Brain microvascular endothelial cell (primary cell): Measurements from ENCODE around the gene NTM.

Source experiments
- DNase-seq: peaks from one replicate; pipeline ENCODE4 v3.0.0-alpha.2; 2020
- H3K27ac ChIP-seq: fragments of 250-450 bp; sonication (Bioruptor Pico); 2 replicates; pipeline ENCODE4 v1.5.1; 2020; ENCODE audit warnings: mild to moderate bottlenecking, moderate library complexity
- H3K27me3 ChIP-seq: fragments of 250-450 bp; sonication (Bioruptor Pico); replicated peaks from 2 replicates; pipeline ENCODE4 v1.5.1; 2020; ENCODE audit warnings: mild to moderate bottlenecking
- H3K36me3 ChIP-seq: fragments of 250-450 bp; sonication (Bioruptor Pico); replicated peaks from 2 replicates; pipeline ENCODE4 v1.5.1; 2020; ENCODE audit warnings: mild to moderate bottlenecking
- H3K4me3 ChIP-seq: 2 replicates; pipeline ENCODE4 v1.5.1; 2011; ENCODE audit warnings: low read depth, mild to moderate bottlenecking, control low read depth, low read length, moderate library complexity
- CTCF ChIP-seq: IDR thresholded peaks from 2 replicates; pipeline ENCODE4 v1.5.1; 2011; ENCODE audit warnings: low read depth, mild to moderate bottlenecking, moderate library complexity, low read length, control low read depth, inconsistent platforms; ENCODE audit errors: missing control alignments
- in situ Hi-C: cut with HindIII; loops from 2 replicates; pipeline ENCODE4 v1.10.0; 2017; ENCODE audit warnings: low sequenced_read_pairs, low pct_ligation_motif_present

Gene NTM

GRCh38 chr11:132052342-132052741 is 681.9 kb downstream of the NTM start:
- in situ Hi-C loops: no loop called here
- Histone ChIP-seq H3K36me3 (no peaks in the 10 kb centered on the region), H3K27me3 (no peaks in the 10 kb centered on the region), H3K27ac (peak overlapping the region; percentile 42), H3K4me3 (no peak overlapping the region)
- TF ChIP-seq CTCF: no peak
- no peak for DNase-seq

DNA sequence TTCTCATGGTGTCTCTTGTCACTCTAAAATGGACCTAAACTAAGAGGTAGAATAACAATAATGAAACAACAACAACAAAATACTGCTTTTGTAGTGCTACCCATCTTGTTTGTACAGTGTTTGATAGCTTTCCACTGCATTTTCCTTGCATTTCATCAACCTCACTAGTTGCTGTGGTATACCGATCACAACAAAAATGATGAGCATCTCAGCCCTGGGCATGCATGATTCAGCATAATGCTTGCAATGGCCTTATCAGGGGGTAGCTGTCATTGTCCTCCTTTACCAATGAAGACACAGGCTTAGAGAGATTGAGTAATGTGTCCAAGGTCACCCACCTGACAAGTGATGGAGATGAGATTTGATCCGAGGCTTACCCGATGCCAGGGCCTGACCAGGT is 682.5 kb downstream of the NTM start:
- Histone ChIP-seq H3K36me3 (no peaks in the 10 kb centered on the region), H3K4me3 (no peak overlapping the region), H3K27me3 (no peaks in the 10 kb centered on the region), H3K27ac (peak overlapping the region; percentile 42)
- DNase-seq: peak; percentile 47
- in situ Hi-C loops: no loop called here
- no peak for TF ChIP-seq CTCF

DNA sequence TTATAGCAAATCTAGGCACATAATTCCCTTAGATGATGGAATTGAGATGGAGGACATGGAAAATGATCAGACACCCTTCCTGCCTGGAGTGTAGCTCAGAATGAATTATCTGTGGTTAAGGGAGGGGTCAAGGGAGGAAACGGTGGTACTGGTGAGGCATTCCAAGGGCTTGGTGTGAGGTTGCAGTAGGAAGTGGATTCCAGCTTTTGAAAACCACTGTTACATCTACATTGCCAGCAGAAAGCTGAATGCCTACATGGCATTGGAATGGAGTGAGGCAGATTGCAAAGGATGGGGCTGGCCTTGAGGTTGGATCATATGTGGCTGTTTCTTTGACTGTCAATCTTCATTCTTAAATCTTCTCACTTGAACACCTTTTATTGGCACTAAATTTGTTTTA is 684.4 kb downstream of the NTM start:
- Histone ChIP-seq H3K27me3 (no peaks in the 10 kb centered on the region), H3K4me3 (no peak overlapping the region), H3K36me3 (no peaks in the 10 kb centered on the region), H3K27ac (peak overlapping the region; percentile 63)
- in situ Hi-C loops: no loop called here
- DNase-seq: peak; percentile 84
- TF ChIP-seq CTCF: no peak

DNA sequence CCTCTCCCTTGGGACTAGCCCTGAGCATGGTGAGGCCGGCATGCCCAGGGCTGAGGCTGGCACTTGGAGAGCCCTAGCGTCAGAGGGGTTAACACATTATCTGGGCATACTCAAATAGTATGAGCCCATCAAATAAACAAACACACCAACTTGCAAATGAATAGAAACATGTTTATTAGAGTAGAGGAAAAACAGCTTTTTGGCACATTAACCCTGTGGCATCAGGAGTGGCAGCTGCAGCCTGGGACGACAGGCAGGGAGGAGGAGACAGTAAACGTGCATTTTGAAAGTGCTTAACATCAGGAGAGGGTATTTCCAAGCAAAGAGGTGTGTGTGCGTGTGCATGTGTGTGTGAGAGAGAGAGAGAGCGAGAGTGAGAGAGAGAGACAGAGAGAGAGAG is 684.9 kb downstream of the NTM start:
- in situ Hi-C loops: no loop called here
- no peak for DNase-seq
- TF ChIP-seq CTCF: no peak
- H3K36me3 ChIP-seq: no peaks in the 10 kb centered on the region
- H3K27ac ChIP-seq: peak overlapping the region; percentile 63
- no peak overlapping the region for H3K4me3 ChIP-seq
- no peaks in the 10 kb centered on the region for H3K27me3 ChIP-seq

GRCh38 chr11:132056689-132057088 is 686.3 kb downstream of the NTM start:
- in situ Hi-C loops: no loop called here
- no peak for TF ChIP-seq CTCF
- peak; percentile 86 for DNase-seq
- Histone ChIP-seq H3K27ac (peak overlapping the region; percentile 72), H3K27me3 (no peaks in the 10 kb centered on the region), H3K36me3 (no peaks in the 10 kb centered on the region), H3K4me3 (no peak overlapping the region)

DNA sequence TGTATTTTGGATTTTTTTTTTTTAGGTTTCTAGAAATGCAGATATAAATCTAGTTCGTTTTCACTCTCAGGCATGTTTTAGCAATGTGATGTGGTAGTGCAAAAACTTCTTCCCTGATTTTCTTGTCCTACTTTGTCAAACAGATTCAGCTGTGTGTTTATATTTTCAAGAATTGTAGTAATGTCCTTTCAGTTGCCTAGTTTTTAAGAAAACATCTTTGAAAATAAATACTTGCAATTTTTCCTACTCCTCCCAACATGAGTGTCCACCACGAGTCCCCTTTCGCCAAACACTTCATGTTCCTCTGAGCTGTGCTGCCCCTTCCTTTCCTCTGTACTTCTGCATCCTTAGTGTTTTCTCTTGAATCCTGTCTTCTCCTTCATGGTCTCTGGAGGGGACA is 686.9 kb downstream of the NTM start:
- no peak for TF ChIP-seq CTCF
- Histone ChIP-seq H3K27ac (peak overlapping the region; percentile 72), H3K4me3 (no peak overlapping the region), H3K36me3 (no peaks in the 10 kb centered on the region), H3K27me3 (no peaks in the 10 kb centered on the region)
- DNase-seq: no peak
- in situ Hi-C loops: no loop called here
